NOMO-1 treated with dmso at 0.1 percent for 144 hours (cell line): Measurements from ENCODE around the gene SELENOT.
"Not testable (repeated sequence)": the region's sequence is repeated elsewhere in the genome, so short reads cannot be mapped to it uniquely, and the experiment has no call there.

Experiments
- DNase-seq: peaks from one replicate; lab custom pipeline; 2025; ENCODE audit not compliant: unreplicated experiment; lab: John Stamatoyannopoulos, UW

Gene SELENOT

DNA sequence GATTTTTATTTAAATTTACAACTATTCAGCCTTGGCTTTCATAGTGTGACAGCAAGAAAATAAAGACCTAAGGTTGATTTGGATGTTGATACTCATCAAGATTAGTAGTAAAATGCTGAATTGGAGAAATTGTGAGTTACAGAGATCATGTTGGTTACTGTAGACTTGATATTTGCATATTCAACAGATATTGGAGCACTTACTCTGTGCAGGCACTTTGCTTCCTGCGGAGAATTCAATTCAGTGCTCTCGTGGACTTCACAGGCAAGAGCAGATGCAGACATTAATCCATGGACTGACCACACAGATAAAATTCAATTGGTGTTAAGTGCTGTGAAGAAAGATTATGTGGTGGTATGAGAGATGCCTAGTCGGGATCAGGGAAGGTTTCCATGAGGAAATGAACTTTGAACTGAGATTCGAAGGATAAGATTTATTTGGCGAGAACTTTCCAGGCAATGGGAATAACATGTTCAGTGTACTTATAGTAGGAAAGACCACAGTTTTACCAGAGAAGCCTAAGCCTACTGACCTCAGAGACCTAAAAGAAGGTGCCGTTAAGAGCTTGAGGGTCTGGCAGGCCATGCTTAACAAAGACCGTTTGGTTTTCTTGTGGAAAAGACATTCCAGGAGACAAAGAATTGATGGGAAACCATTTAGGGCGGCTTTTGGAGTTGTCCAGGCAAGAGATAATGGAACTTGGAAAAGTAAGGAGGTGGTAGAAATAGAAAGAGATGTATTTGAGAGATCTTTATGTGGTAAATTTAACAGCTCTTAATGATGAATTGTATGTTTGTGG lies 4.3 kb downstream of the SELENOT start:
- DNase-seq = no peak

GRCh38 chr3:150609988-150610387 lies 6.9 kb downstream of the SELENOT start:
- DNase-seq = no peak

DNA sequence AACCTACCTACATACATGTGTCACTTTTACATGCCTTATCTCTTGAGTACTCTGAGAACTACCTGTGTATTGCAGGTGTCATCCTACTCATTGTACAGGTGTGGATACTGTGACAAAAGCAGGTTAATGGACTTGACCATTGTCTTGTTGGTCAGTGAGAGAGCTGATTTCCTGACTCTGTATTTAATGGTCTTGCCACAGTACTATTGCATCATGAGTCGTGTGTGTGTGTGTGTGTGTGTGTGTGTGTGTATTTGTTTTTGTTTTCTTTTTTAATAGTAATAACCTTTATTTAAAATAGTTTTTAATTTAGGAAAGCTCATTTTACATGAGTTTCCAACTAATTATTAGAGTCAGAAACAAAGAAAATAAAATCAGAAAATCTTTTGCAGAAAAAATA lies 7.7 kb downstream of the SELENOT start:
- DNase-seq = no peak

GRCh38 chr3:150611666-150612065 lies 8.5 kb downstream of the SELENOT start:
- no peak for DNase-seq

- no peak for DNase-seq
Measured at GRCh38 chr3:150612494-150612893, 9.4 kb downstream of the SELENOT start.

GRCh38 chr3:150613034-150613433 lies 9.9 kb downstream of the SELENOT start:
- no peak for DNase-seq

DNA sequence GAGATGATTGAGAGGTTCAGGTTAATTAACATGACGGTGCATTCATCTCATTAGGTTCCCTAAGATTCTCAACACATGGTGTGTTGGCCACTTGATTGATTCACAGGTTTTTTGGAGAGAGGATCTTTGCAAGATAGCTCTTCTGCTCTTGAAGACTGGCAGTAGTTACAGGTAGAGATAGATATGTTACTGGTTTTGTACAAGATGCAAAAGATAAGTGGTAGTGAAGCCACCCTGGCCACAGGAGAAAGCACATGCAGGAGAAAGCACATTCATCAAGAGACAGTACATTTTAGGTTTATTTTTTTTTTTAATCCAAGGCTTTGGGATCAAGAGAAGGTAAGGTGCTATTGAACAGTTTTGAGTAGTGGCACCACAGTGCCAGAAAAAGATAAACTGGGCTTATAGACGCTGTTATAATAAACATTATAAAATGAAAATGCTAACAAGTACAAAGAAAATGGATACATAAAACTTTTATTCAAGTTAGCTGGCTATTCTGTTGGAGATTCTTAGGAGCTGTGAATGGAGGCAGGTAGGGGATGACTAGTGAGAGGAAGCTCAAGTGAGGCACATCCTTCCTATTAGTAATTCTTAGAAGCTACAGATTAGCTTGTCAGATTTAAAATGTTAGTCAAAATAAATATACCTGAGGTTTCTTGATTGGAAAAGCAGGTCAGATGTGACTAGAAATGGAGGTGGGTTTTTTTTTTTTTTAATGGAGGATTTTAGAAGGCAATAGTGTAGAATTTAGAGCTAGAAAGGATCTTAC lies 10.8 kb downstream of the SELENOT start:
- no peak for DNase-seq

- DNase-seq = no peak
Measured at GRCh38 chr3:150620002-150620689, 17.0 kb downstream of the SELENOT start.

DNA sequence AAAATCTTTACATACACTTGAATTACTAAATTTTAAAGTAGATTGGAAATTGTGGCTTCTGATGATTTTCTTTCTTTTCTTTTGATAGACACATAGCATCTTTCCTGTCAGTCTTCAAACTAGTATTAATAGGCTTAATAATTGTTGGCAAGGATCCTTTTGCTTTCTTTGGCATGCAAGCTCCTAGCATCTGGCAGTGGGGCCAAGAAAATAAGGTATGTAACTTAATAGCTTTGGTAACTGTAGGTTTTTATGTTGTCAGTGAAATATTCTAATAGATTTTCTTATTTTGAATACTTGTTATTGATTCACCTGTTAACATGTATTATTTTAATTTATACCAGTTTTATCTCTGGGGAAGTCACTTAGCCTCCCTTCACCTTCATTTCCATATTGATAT lies 19.8 kb downstream of the SELENOT start:
- DNase-seq = not testable (repeated sequence)

GRCh38 chr3:150623945-150624344 lies 20.8 kb downstream of the SELENOT start:
- no peak for DNase-seq

DNA sequence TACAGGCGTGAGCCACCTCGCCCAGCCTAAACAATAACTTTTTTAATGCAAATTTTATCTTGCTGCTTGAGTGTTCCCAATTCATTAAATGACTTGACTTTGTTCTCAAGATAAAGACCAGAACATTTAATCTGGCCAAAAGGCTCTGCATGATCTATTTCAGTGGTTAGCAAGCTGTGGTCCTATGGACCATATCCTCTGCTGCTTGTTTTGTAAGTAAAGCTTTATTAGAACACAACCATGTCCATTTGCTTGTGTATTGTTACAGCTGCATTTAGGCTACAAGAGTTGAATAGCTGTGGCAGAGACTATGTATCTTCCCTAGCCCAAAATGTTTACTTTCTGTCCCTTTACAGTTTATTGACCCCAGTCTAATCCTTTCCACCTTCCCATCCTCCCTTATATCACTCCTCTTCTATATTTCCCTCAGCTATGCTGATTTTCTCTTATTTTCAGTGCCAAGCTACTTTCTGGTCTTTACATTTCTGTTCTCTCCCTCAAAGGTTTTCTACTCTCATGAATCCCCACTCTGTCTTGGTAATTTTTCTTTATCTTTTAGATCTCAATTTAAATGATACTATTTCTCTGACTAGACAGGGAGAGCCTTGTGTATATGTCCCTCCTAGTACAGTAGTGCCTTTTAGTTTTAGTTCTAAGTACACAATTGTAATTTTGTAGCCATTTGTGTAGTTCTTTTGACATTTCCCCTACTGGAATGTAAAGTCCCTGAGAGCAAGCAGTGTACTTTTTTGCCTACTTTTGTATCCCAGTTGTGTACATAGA lies 23.2 kb downstream of the SELENOT start:
- no peak for DNase-seq

DNA sequence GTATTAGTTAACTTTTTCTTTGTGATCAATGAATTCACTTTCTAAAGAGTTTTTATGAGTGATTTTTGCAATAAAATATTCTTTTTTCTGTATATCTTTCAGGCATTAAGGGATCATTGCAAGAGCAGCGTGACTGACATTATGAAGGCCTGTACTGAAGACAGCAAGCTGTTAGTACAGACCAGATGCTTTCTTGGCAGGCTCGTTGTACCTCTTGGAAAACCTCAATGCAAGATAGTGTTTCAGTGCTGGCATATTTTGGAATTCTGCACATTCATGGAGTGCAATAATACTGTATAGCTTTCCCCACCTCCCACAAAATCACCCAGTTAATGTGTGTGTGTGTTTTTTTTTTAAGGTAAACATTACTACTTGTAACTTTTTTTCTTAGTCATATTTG lies 24.4 kb downstream of the SELENOT start:
- DNase-seq = no peak

DNA sequence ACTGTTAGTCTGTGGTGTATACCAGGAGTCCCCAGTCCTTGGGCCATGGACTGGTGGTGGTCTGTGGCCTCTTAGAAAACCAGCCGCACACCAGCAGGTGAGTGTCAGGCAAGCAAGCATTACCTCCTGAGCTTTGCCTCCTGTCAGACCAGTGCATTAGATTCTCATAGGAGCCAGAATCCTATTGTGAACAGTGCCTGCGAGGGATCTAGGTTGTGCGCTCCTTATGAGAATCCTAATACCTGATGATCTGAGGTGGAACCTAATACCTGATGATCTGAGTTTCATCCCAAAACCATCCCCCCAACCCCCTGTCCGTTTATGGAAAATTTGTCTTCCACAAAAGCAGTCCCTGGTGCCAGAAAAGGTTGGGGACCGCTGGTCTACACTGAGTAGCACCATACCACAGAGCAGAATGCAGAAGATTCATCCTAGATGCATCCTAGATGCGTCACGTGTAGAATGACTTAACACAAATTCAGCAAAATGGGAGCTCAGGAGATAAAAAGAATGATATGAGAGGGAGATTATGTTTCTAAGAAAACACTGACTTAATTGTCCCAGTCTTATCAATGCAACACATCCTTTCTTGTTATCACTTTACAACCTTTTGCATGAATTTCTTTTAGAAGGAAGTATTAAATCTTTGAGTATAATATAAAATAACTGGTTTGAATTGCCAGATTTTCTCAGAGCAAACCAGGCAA lies 28.5 kb downstream of the SELENOT start:
- no peak for DNase-seq

DNA sequence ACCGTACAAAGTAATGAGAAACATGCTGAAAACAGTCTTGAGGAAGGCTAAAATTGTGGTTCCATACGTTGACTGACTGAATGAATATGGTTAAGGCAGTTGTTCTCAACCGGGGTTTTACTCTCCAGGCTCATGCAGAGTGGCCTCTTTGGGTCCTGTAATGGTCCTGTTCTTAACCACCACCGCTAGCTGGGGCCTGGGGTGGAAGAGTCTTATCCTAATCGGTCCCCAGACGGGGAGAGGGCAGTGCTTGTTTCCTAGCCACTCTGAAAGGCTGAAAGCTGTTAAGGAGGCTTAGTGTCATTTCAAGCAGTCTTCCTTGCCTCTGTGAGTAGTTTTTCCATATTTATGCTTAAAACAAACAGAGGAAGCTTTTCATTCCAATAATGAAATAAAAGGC lies 32.0 kb downstream of the SELENOT start:
- DNase-seq = no peak

- peak; percentile 19 for DNase-seq
Measured at GRCh38 chr3:150635526-150635925, 32.4 kb downstream of the SELENOT start.

DNA sequence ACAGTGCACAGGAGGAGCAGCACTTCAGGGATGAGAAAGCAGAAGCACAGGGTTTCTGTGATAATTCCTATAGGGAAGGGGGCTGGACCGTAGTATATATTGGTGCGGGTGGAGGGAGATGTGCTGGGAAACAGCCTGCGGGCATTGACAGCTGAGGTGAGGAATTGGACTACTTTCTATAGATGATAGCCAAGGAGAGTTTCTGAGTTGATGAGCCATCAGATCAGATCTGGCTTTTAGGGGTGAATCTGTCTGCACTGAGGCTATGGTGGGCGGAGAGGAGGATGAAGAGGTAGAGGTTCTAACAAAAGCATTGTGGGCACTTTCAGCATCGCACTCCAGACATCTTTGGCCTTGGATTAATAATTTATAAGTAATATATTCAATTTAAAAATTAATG lies 33.1 kb downstream of the SELENOT start:
- no peak for DNase-seq

DNA sequence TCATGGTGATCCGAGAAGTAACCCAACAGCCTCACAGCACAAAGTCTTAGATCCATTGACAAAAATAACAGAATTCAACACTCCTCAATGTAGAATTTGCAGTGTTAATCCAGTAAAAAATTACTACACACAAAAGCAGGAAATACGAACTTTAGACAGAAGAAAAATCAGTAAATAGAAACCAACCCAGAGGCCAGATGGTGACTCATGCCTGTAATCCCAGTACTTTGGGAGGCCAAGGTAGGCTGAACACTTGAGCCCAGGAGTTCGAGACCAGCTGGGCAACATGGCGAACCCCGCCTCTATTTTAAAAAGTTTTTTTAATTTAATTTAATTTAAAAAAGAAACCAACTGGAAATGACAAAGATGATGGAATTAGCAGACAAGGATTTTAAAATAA lies 36.1 kb downstream of the SELENOT start:
- no peak for DNase-seq

- no peak for DNase-seq
Measured at GRCh38 chr3:150640256-150640655, 37.1 kb downstream of the SELENOT start.

- no peak for DNase-seq
Measured at GRCh38 chr3:150653110-150653561, 50.0 kb downstream of the SELENOT start.

DNA sequence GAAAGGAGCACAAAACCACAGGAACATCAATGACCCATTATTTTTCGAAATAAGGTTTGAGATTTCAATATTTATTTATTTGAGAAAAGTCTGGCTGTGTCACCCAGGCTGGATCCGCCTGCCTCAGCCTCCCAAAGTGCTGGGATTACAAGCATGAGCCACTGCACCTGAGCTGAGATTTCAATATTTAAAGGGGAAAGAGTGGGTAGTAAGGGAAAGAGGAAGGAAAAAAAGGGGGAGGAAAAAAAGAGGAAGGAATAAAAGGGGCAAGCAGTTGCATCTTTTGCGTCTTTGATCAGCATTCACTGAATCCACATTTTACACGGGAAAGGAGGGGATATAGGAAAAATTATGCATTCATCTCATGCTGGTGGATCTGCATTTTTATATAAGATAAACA lies 53.2 kb downstream of the SELENOT start:
- peak; percentile 25 for DNase-seq
